Neural progenitor cell (in vitro differentiated cells): ENCODE measurements around the gene KRTAP4-2. TPM values are rescaled to one million over a fixed set of nuclear protein-coding genes. Genes with fewer than 3 reads are reported as not detected.
A peak's percentile ranks its signal among the peaks of the same experiment; 100 is the strongest.
"Not testable (repeated sequence)": the region's sequence is repeated elsewhere in the genome, so short reads cannot be mapped to it uniquely, and the experiment has no call there.

Source experiments
- DNase-seq: peaks from one replicate; pipeline ENCODE4 v3.0.0-alpha.2; 2016; ENCODE audit warnings: low spot score
- H2AFZ ChIP-seq: fragments of 200-600 bp; sonication (generic); replicated peaks from 2 replicates; pipeline ENCODE4 v1.6.1; 2016; ENCODE audit warnings: antibody characterized with exemption
- H3F3A ChIP-seq: fragments of 200-600 bp; sonication (generic); 2 replicates; pipeline ENCODE4 v1.6.1; 2016; ENCODE audit warnings: antibody characterized with exemption, low read depth
- H3K27ac ChIP-seq: fragments of 200-600 bp; sonication (generic); 2 replicates; pipeline ENCODE4 v1.5.1; 2016; ENCODE audit warnings: mild to moderate bottlenecking
- H3K27me3 ChIP-seq: fragments of 200-600 bp; sonication (generic); 2 replicates; pipeline ENCODE4 v1.6.1; 2016; ENCODE audit warnings: mild to moderate bottlenecking, moderate library complexity
- H3K36me3 ChIP-seq: fragments of 200-600 bp; sonication (generic); 2 replicates; pipeline ENCODE4 v1.5.1; 2016
- H3K4me1 ChIP-seq: fragments of 200-600 bp; sonication (generic); 2 replicates; pipeline ENCODE4 v1.6.1; 2016; ENCODE audit warnings: mixed run types
- H3K4me2 ChIP-seq: fragments of 200-600 bp; sonication (generic); 2 replicates; pipeline ENCODE4 v1.6.1; 2016
- H3K4me3 ChIP-seq: fragments of 200-600 bp; sonication (generic); 2 replicates; pipeline ENCODE4 v1.5.1; 2016
- H3K79me2 ChIP-seq: fragments of 200-600 bp; sonication (generic); 2 replicates; pipeline ENCODE4 v1.6.1; 2016; ENCODE audit warnings: low read depth
- H3K9ac ChIP-seq: fragments of 200-600 bp; sonication (generic); 2 replicates; pipeline ENCODE4 v1.6.1; 2016
- H3K9me3 ChIP-seq: fragments of 200-600 bp; sonication (generic); 2 replicates; pipeline ENCODE4 v1.5.1; 2016; ENCODE audit warnings: low read depth
- H4K20me1 ChIP-seq: fragments of 200-600 bp; sonication (generic); 2 replicates; pipeline ENCODE4 v1.6.1; 2016; ENCODE audit warnings: low read depth
- H3K27ac Mint-ChIP-seq: 3 replicates; pipeline ENCODE4 v1.8.0; 2021; ENCODE audit warnings: mixed read lengths
- H3K27me3 Mint-ChIP-seq: 2 replicates; pipeline ENCODE4 v1.8.0; 2022; ENCODE audit warnings: low read depth, mild to moderate bottlenecking, inconsistent platforms, moderate library complexity, mixed read lengths; ENCODE audit not compliant: insufficient read depth
- H3K36me3 Mint-ChIP-seq: 3 replicates; pipeline ENCODE4 v1.8.0; 2021; ENCODE audit warnings: mixed read lengths
- H3K4me1 Mint-ChIP-seq: 3 replicates; pipeline ENCODE4 v1.8.0; 2021; ENCODE audit warnings: mixed read lengths
- H3K4me3 Mint-ChIP-seq: 3 replicates; pipeline ENCODE4 v1.8.0; 2021; ENCODE audit warnings: mild to moderate bottlenecking, moderate library complexity, mixed read lengths
- H3K9me3 Mint-ChIP-seq: 3 replicates; pipeline ENCODE4 v1.8.0; 2020; ENCODE audit warnings: mixed read lengths
- EZH2 ChIP-seq: fragments of 200-600 bp; sonication (generic); IDR thresholded peaks from 2 replicates; pipeline ENCODE4 v1.6.1; 2017; ENCODE audit warnings: antibody characterized with exemption, mild to moderate bottlenecking, moderate library complexity
- EZH2phosphoT487 ChIP-seq: fragments of 200-600 bp; sonication (generic); IDR thresholded peaks from 2 replicates; pipeline ENCODE4 v1.6.1; 2017; ENCODE audit warnings: antibody characterized with exemption
- total RNA-seq: library from RNA; depleted of rRNA; stranded (reverse); fragments of >200 nt; gene quantifications from 2 replicates; pipeline ENCODE4 v1.2.3, GENCODE V29; 2015; ENCODE audit warnings: low replicate concordance
- TF ChIP-seq, protein P1 (sequence below): fragments of 200-600 bp; sonication (generic); IDR thresholded peaks from 2 replicates; pipeline ENCODE4 v1.5.1; 2017; ENCODE audit warnings: antibody characterized with exemption, mild to moderate bottlenecking

The KRTAP4-2 gene
- total RNA-seq, 1 donor from 2014 or later = not detected

- Histone ChIP-seq H3K9ac (no peak overlapping the region), H3K36me3 (no peaks in the 10 kb centered on the region), H3F3A (no peaks in the 10 kb centered on the region), H3K4me3 (no peak overlapping the region), H3K79me2 (no peaks in the 10 kb centered on the region), H3K27ac (no peak overlapping the region), H3K4me2 (no peak overlapping the region), H4K20me1 (no peaks in the 10 kb centered on the region), H3K27me3 (no peaks in the 10 kb centered on the region), H3K9me3 (no peaks in the 10 kb centered on the region), H2AFZ (no peak overlapping the region), H3K4me1 (no peaks in the 10 kb centered on the region)
- Mint-ChIP-seq H3K9me3 (no peaks in the 10 kb centered on the region), H3K4me1 (peaks cover 3% of the 10 kb centered on the region), H3K4me3 (no peak overlapping the region), H3K27me3 (no peaks in the 10 kb centered on the region), H3K27ac (no peak overlapping the region), H3K36me3 (no peaks in the 10 kb centered on the region)
- DNase-seq = peak; percentile 30
- TF ChIP-seq EZH2phosphoT487 (no peak), EZH2 (no peak)
- TF ChIP-seq, protein P1, sequence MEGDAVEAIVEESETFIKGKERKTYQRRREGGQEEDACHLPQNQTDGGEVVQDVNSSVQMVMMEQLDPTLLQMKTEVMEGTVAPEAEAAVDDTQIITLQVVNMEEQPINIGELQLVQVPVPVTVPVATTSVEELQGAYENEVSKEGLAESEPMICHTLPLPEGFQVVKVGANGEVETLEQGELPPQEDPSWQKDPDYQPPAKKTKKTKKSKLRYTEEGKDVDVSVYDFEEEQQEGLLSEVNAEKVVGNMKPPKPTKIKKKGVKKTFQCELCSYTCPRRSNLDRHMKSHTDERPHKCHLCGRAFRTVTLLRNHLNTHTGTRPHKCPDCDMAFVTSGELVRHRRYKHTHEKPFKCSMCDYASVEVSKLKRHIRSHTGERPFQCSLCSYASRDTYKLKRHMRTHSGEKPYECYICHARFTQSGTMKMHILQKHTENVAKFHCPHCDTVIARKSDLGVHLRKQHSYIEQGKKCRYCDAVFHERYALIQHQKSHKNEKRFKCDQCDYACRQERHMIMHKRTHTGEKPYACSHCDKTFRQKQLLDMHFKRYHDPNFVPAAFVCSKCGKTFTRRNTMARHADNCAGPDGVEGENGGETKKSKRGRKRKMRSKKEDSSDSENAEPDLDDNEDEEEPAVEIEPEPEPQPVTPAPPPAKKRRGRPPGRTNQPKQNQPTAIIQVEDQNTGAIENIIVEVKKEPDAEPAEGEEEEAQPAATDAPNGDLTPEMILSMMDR = no peak
Observed at GRCh38 chr17:41167561-41167960, 10.5 kb downstream of the KRTAP4-2 start.

- Mint-ChIP-seq H3K36me3 (no peaks in the 10 kb centered on the region), H3K9me3 (no peaks in the 10 kb centered on the region), H3K4me3 (no peak overlapping the region), H3K27ac (no peak overlapping the region), H3K27me3 (peaks cover 4% of the 10 kb centered on the region), H3K4me1 (peaks cover 3% of the 10 kb centered on the region)
- H3K9me3 ChIP-seq = no peaks in the 10 kb centered on the region
- H3K4me3 ChIP-seq = no peak overlapping the region
- no peak for DNase-seq
- no peak overlapping the region for H3K9ac ChIP-seq
- H3K27ac ChIP-seq = no peak overlapping the region
- no peaks in the 10 kb centered on the region for H3K4me1 ChIP-seq
- H3K79me2 ChIP-seq = no peaks in the 10 kb centered on the region
- no peaks in the 10 kb centered on the region for H4K20me1 ChIP-seq
- no peaks in the 10 kb centered on the region for H3K27me3 ChIP-seq
- no peak for TF ChIP-seq EZH2
- TF ChIP-seq, protein P1 = no peak
- no peak for TF ChIP-seq EZH2phosphoT487
- no peaks in the 10 kb centered on the region for H3K36me3 ChIP-seq
- peak overlapping the region; percentile 83 for H2AFZ ChIP-seq
- H3F3A ChIP-seq = no peaks in the 10 kb centered on the region
- H3K4me2 ChIP-seq = no peak overlapping the region
Observed at GRCh38 chr17:41163828-41164227, 14.2 kb downstream of the KRTAP4-2 start.

DNA sequence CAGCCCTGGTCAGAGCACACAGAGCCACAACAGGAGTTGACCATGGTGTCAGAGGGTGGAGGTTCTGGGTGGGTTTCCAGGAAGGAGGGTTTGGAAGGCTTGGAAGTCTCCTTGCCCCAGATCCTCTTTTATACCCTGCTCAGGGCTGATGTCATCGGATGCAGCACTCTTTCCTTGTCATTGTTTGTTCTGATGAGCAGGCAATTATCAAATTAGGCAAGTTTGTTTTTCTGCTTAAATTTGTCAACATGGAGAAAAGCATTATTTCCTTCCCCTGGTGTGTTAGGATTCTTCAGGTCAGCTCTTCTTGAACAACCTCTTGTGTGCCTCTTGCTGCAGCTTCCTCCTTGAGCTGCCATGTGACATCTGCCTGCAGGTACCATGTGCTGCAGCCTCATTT, 17.4 kb downstream of the KRTAP4-2 start, which contains the start of gene KRTAP4-4:
Gene KRTAP4-4 (minus strand): TSS at position 101 of the 400 bp plus-strand sequence. CDS start 57 bp downstream, at position 44.
- no peaks in the 10 kb centered on the region for H3K36me3 Mint-ChIP-seq
- H3K27me3 Mint-ChIP-seq = peaks cover 4% of the 10 kb centered on the region
- no peaks in the 10 kb centered on the region for H3K27me3 ChIP-seq
- H4K20me1 ChIP-seq = no peaks in the 10 kb centered on the region
- no peak within 1 kb of the TSS for H3K9ac ChIP-seq
- H3K4me3 Mint-ChIP-seq = no peak within 1 kb of the TSS
- H3F3A ChIP-seq = no peaks in the 10 kb centered on the region
- H3K4me3 ChIP-seq = no peak within 1 kb of the TSS
- no peaks in the 10 kb centered on the region for H3K36me3 ChIP-seq
- DNase-seq = no peak
- peak within 1 kb of the TSS; percentile 58 for H3K27ac Mint-ChIP-seq
- H3K27ac ChIP-seq = no peak within 1 kb of the TSS
- no peak within 1 kb of the TSS for H2AFZ ChIP-seq
- no peaks in the 10 kb centered on the region for H3K9me3 ChIP-seq
- no peaks in the 10 kb centered on the region for H3K9me3 Mint-ChIP-seq
- no peak within 1 kb of the TSS for H3K4me2 ChIP-seq
- no peaks in the 10 kb centered on the region for H3K4me1 ChIP-seq
- H3K79me2 ChIP-seq = no peaks in the 10 kb centered on the region
- no peaks in the 10 kb centered on the region for H3K4me1 Mint-ChIP-seq
- TF ChIP-seq EZH2phosphoT487 = no peak
- TF ChIP-seq, protein P1 = no peak
- no peak for TF ChIP-seq EZH2

- not testable (repeated sequence) for H3K27me3 Mint-ChIP-seq, DNase-seq, H4K20me1 ChIP-seq, H3K4me2 ChIP-seq, H3K27ac Mint-ChIP-seq, H3K4me1 ChIP-seq, H3K36me3 ChIP-seq, H3K9ac ChIP-seq, H3K27ac ChIP-seq, H3K79me2 ChIP-seq, H3K27me3 ChIP-seq, H2AFZ ChIP-seq, H3K9me3 ChIP-seq, H3K36me3 Mint-ChIP-seq, H3K4me3 ChIP-seq, H3K9me3 Mint-ChIP-seq, H3F3A ChIP-seq, H3K4me3 Mint-ChIP-seq, H3K4me1 Mint-ChIP-seq
Observed at GRCh38 chr17:41160190-41160589, 17.8 kb downstream of the KRTAP4-2 start.
